DMS53 treated with DMSO at 0.1 percent for 48 hours (cell line): Measurements from ENCODE around the gene CCDC3.
"Not testable (repeated sequence)": the region's sequence is repeated elsewhere in the genome, so short reads cannot be mapped to it uniquely, and the experiment has no call there.

Experiments used
- DNase-seq: peaks from one replicate; lab custom pipeline; 2025; ENCODE audit not compliant: unreplicated experiment; lab: John Stamatoyannopoulos, UW

The CCDC3 gene

GRCh38 chr10:13001887-13002212 lies 337 bp upstream of the CCDC3 start:
- no peak for DNase-seq

- DNase-seq, result no peak
These were observed 1.1 kb downstream of the CCDC3 start for GRCh38 chr10:13000431-13000830.

- no peak for DNase-seq
These were observed 1.7 kb downstream of the CCDC3 start for GRCh38 chr10:12999849-13000248.

GRCh38 chr10:12995425-12995861 lies 6.1 kb downstream of the CCDC3 start:
- DNase-seq, result no peak

- DNase-seq, result no peak
These were observed 7.9 kb downstream of the CCDC3 start for GRCh38 chr10:12993595-12993994.

- DNase-seq, result no peak
These were observed 16.2 kb downstream of the CCDC3 start for GRCh38 chr10:12985347-12985746.

GRCh38 chr10:12984165-12984747 lies 17.3 kb downstream of the CCDC3 start:
- DNase-seq, result no peak

- DNase-seq, result not testable (repeated sequence)
These were observed 17.9 kb downstream of the CCDC3 start for GRCh38 chr10:12983568-12983967.

GRCh38 chr10:12981570-12981969 lies 19.9 kb downstream of the CCDC3 start:
- DNase-seq, result no peak

GRCh38 chr10:12980713-12981306 lies 20.7 kb downstream of the CCDC3 start:
- DNase-seq, result no peak

GRCh38 chr10:12980102-12980661 lies 21.3 kb downstream of the CCDC3 start:
- DNase-seq, result no peak

GRCh38 chr10:12978891-12979290 lies 22.6 kb downstream of the CCDC3 start:
- DNase-seq, result peak; percentile 3

GRCh38 chr10:12975906-12976305 lies 25.6 kb downstream of the CCDC3 start:
- DNase-seq, result no peak

- DNase-seq, result no peak
These were observed 26.2 kb downstream of the CCDC3 start for GRCh38 chr10:12975266-12975665.

- no peak for DNase-seq
These were observed 26.9 kb downstream of the CCDC3 start for GRCh38 chr10:12974491-12975199.

- no peak for DNase-seq
These were observed 27.4 kb downstream of the CCDC3 start for GRCh38 chr10:12974078-12974477.

- no peak for DNase-seq
These were observed 28.3 kb downstream of the CCDC3 start for GRCh38 chr10:12973149-12973718.

GRCh38 chr10:12972146-12972545 lies 29.4 kb downstream of the CCDC3 start:
- DNase-seq, result no peak

- no peak for DNase-seq
These were observed 30.3 kb downstream of the CCDC3 start for GRCh38 chr10:12971001-12971788.

- no peak for DNase-seq
These were observed 31.6 kb downstream of the CCDC3 start for GRCh38 chr10:12969951-12970350.

- no peak for DNase-seq
These were observed 35.4 kb downstream of the CCDC3 start for GRCh38 chr10:12966067-12966466.
